Muscle of leg (tissue), 11 donors: ENCODE results near the gene COL20A1. TPM values are rescaled to one million over a fixed set of nuclear protein-coding genes. Genes with fewer than 3 reads are reported as not detected.

Experiments used
- DNase-seq: peaks from one replicate; pipeline ENCODE4 v3.0.0; 2013
- H3K27ac ChIP-seq: one replicate; pipeline ENCODE4 v1.5.1; 2013; ENCODE audit warnings: mild to moderate bottlenecking, low read length, control low read depth
- H3K27me3 ChIP-seq: one replicate; pipeline ENCODE4 v1.6.1; 2013; ENCODE audit warnings: low read length; ENCODE audit not compliant: control insufficient read depth, insufficient read depth
- H3K36me3 ChIP-seq: one replicate; pipeline ENCODE4 v1.6.1; 2013; ENCODE audit warnings: low read length; ENCODE audit not compliant: control insufficient read depth, insufficient read depth
- H3K4me1 ChIP-seq: one replicate; pipeline ENCODE4 v1.6.1; 2013; ENCODE audit warnings: low read length; ENCODE audit not compliant: control insufficient read depth, insufficient read depth
- H3K4me3 ChIP-seq: one replicate; pipeline ENCODE4 v1.5.1; 2013; ENCODE audit warnings: low read length, control low read depth
- H3K9me3 ChIP-seq: replicated peaks from 2 replicates; pipeline ENCODE4 v1.6.1; 2013; ENCODE audit warnings: low read depth, low read length; ENCODE audit not compliant: control insufficient read depth
- WGBS: methylation state at CpG from one replicate; pipeline ENCODE4 v1.1.5; 2013; ENCODE audit warnings: missing lambda C conversion rate; ENCODE audit not compliant: insufficient coverage; 5-methylcytosine and 5-hydroxymethylcytosine counted together
- polyA plus RNA-seq, 8 donors: library from polyadenylated mRNA; unstranded; fragments of 120-200 nt; gene quantifications; one replicate each; pipeline versions ENCODE4 v1.2.1 to v1.2.3, GENCODE V29; 2013; ENCODE audit warnings: inconsistent platforms in 1 of 8, low replicate concordance in 1 of 8; ENCODE audit not compliant: insufficient read length in 8 of 8, insufficient read depth in 1 of 8
- total RNA-seq: library from RNA; stranded (reverse); fragments of 120-200 nt; gene quantifications from one replicate; pipeline ENCODE4 v1.2.4, GENCODE V29; 2013

The COL20A1 gene
- total and polyA plus RNA-seq, 9 donors, result 4.6 to 15.2 (median 9.3) TPM

- no peak for DNase-seq
- Histone ChIP-seq H3K4me1 (peaks cover 88% of the 10 kb centered on the region), H3K9me3 (no peaks in the 10 kb centered on the region)
Observed at GRCh38 chr20:63260521-63260920, 32.5 kb upstream of the COL20A1 start.

GRCh38 chr20:63261060-63261794 is 31.8 kb upstream of the COL20A1 start:
- 27% methylated on average over 19 of the region's 25 CpGs for WGBS
- DNase-seq, result no peak
- Histone ChIP-seq H3K9me3 (no peaks in the 10 kb centered on the region), H3K27ac (peak overlapping the region; percentile 62), H3K36me3 (no peaks in the 10 kb centered on the region), H3K27me3 (peaks cover 9% of the 10 kb centered on the region), H3K4me3 (no peak overlapping the region), H3K4me1 (peaks cover 88% of the 10 kb centered on the region)

More at GRCh38 chr20:63260521-63260920, 32.5 kb upstream of the COL20A1 start:
- Histone ChIP-seq H3K27ac (no peak overlapping the region), H3K4me3 (no peak overlapping the region), H3K27me3 (peaks cover 10% of the 10 kb centered on the region), H3K36me3 (no peaks in the 10 kb centered on the region)
- 61% methylated on average over 12 of the region's 15 CpGs for WGBS

GRCh38 chr20:63261795-63262528 is 31.0 kb upstream of the COL20A1 start:
- Histone ChIP-seq H3K36me3 (no peaks in the 10 kb centered on the region), H3K27ac (peak overlapping the region; percentile 62), H3K9me3 (no peaks in the 10 kb centered on the region), H3K4me3 (no peak overlapping the region), H3K4me1 (peaks cover 88% of the 10 kb centered on the region), H3K27me3 (peaks cover 7% of the 10 kb centered on the region)
- DNase-seq, result no peak
- 36% methylated on average over 27 of the region's 30 CpGs for WGBS

GRCh38 chr20:63262836-63263235 is 30.1 kb upstream of the COL20A1 start:
- peaks cover 7% of the 10 kb centered on the region for H3K27me3 ChIP-seq
- H3K27ac ChIP-seq, result no peak overlapping the region
- H3K36me3 ChIP-seq, result no peaks in the 10 kb centered on the region
- 70% methylated on average over 7 of the region's 9 CpGs for WGBS
- no peaks in the 10 kb centered on the region for H3K9me3 ChIP-seq
- peaks cover 91% of the 10 kb centered on the region for H3K4me1 ChIP-seq
- no peak overlapping the region for H3K4me3 ChIP-seq
- DNase-seq, result no peak

- H3K27ac ChIP-seq, result no peak overlapping the region
- no peaks in the 10 kb centered on the region for H3K36me3 ChIP-seq
- no peaks in the 10 kb centered on the region for H3K9me3 ChIP-seq
- H3K4me1 ChIP-seq, result peaks cover 91% of the 10 kb centered on the region
- DNase-seq, result no peak
- peaks cover 7% of the 10 kb centered on the region for H3K27me3 ChIP-seq
- 87% methylated on average over 10 of the region's 10 CpGs for WGBS
- H3K4me3 ChIP-seq, result no peak overlapping the region
Observed at GRCh38 chr20:63264000-63264399, 29.0 kb upstream of the COL20A1 start.

- Histone ChIP-seq H3K36me3 (no peaks in the 10 kb centered on the region), H3K27me3 (peaks cover 7% of the 10 kb centered on the region), H3K4me1 (peaks cover 91% of the 10 kb centered on the region), H3K27ac (peak overlapping the region; percentile 78), H3K4me3 (no peak overlapping the region), H3K9me3 (no peaks in the 10 kb centered on the region)
- peak; percentile 70 for DNase-seq
- WGBS, result 44% methylated on average over 14 of the region's 14 CpGs
Observed at GRCh38 chr20:63264519-63264918, 28.5 kb upstream of the COL20A1 start.

- peak; percentile 94 for DNase-seq
- H3K9me3 ChIP-seq, result no peaks in the 10 kb centered on the region
- peaks cover 7% of the 10 kb centered on the region for H3K27me3 ChIP-seq
Observed at GRCh38 chr20:63265891-63266515, 27.0 kb upstream of the COL20A1 start.

GRCh38 chr20:63267691-63268090 is 25.3 kb upstream of the COL20A1 start:
- Histone ChIP-seq H3K27me3 (peaks cover 4% of the 10 kb centered on the region), H3K9me3 (no peaks in the 10 kb centered on the region), H3K4me3 (peak overlapping the region; percentile 46), H3K4me1 (peaks cover 80% of the 10 kb centered on the region), H3K27ac (peak overlapping the region; percentile 86), H3K36me3 (peaks cover 2% of the 10 kb centered on the region)
- 50% methylated on average over 6 of the region's 9 CpGs for WGBS
- peak; percentile 61 for DNase-seq

More at GRCh38 chr20:63265891-63266515, 27.0 kb upstream of the COL20A1 start:
- 25% methylated on average over 12 of the region's 12 CpGs for WGBS
- Histone ChIP-seq H3K4me3 (peak overlapping the region; percentile 18), H3K27ac (peak overlapping the region; percentile 78), H3K36me3 (peaks cover 2% of the 10 kb centered on the region), H3K4me1 (peaks cover 89% of the 10 kb centered on the region)

GRCh38 chr20:63268256-63268655 is 24.7 kb upstream of the COL20A1 start:
- Histone ChIP-seq H3K4me1 (peaks cover 76% of the 10 kb centered on the region), H3K9me3 (no peaks in the 10 kb centered on the region), H3K27ac (peak overlapping the region; percentile 86), H3K4me3 (peak overlapping the region; percentile 46), H3K36me3 (peaks cover 2% of the 10 kb centered on the region), H3K27me3 (peaks cover 4% of the 10 kb centered on the region)
- DNase-seq, result no peak
- 48% methylated on average over 4 of the region's 7 CpGs for WGBS
